Measurements from ENCODE around the gene SERTM1.

SERTM1 gene

GRCh38 chr13:36718686-36719085 lies 44.9 kb downstream of the SERTM1 start:
- H3F3A ChIP-seq (ENCODE audit: insufficient read depth, low read length) = no peaks in the 10 kb centered on the region
- no peak overlapping the region for H2AFZ ChIP-seq (ENCODE audit: low read length)
- H3K4me3 ChIP-seq (ENCODE audit: low read depth, low read length, poor library complexity, severe bottlenecking) = no peak overlapping the region
- no peaks in the 10 kb centered on the region for H3K9me2 ChIP-seq (ENCODE audit: low read depth, low read length)
- H3K27me3 ChIP-seq (ENCODE audit: insufficient read depth, low read length) = no peaks in the 10 kb centered on the region
- no peak overlapping the region for H3K9ac ChIP-seq (ENCODE audit: low read length)
- no peak overlapping the region for H3K27ac ChIP-seq (ENCODE audit: low read depth, low read length, poor library complexity, severe bottlenecking)
- no peaks in the 10 kb centered on the region for H3K79me2 ChIP-seq (ENCODE audit: insufficient read depth, low read length)
- no peaks in the 10 kb centered on the region for H3K9me3 ChIP-seq (ENCODE audit: low read length)
- H4K20me1 ChIP-seq (ENCODE audit: insufficient read depth, low read length) = no peaks in the 10 kb centered on the region
- no peaks in the 10 kb centered on the region for H3K36me3 ChIP-seq (ENCODE audit: insufficient read depth, low read length)
- H3K4me1 ChIP-seq (ENCODE audit: insufficient read depth, low read length, severe bottlenecking) = no peaks in the 10 kb centered on the region
- TF ChIP-seq EZH2 (IDR thresholded peaks at IDR 0.05; ENCODE audit: borderline replicate concordance, low read length) (no peak), CTCF (IDR thresholded peaks at IDR 0.05; ENCODE audit: low read length) (no peak)
- H3K4me2 ChIP-seq (ENCODE audit: low read length) = no peak overlapping the region

GRCh38 chr13:36724141-36724540 lies 50.3 kb downstream of the SERTM1 start:
- TF ChIP-seq CTCF (IDR thresholded peaks at IDR 0.05; ENCODE audit: low read length) (no peak), EZH2 (IDR thresholded peaks at IDR 0.05; ENCODE audit: borderline replicate concordance, low read length) (no peak)
- Histone ChIP-seq H4K20me1 (ENCODE audit: insufficient read depth, low read length) (no peaks in the 10 kb centered on the region), H3K9me2 (ENCODE audit: low read depth, low read length) (no peaks in the 10 kb centered on the region), H3K79me2 (ENCODE audit: insufficient read depth, low read length) (no peaks in the 10 kb centered on the region), H3K4me1 (ENCODE audit: insufficient read depth, low read length, severe bottlenecking) (no peaks in the 10 kb centered on the region), H3K9ac (ENCODE audit: low read length) (no peak overlapping the region), H3K4me3 (ENCODE audit: low read depth, low read length, poor library complexity, severe bottlenecking) (no peak overlapping the region), H2AFZ (ENCODE audit: low read length) (no peak overlapping the region), H3F3A (ENCODE audit: insufficient read depth, low read length) (no peaks in the 10 kb centered on the region), H3K27me3 (ENCODE audit: insufficient read depth, low read length) (no peaks in the 10 kb centered on the region), H3K27ac (ENCODE audit: low read depth, low read length, poor library complexity, severe bottlenecking) (no peak overlapping the region), H3K4me2 (ENCODE audit: low read length) (no peak overlapping the region), H3K9me3 (ENCODE audit: low read length) (no peaks in the 10 kb centered on the region), H3K36me3 (ENCODE audit: insufficient read depth, low read length) (no peaks in the 10 kb centered on the region)

GRCh38 chr13:36725936-36726335 lies 52.1 kb downstream of the SERTM1 start:
- no peak for TF ChIP-seq CTCF (IDR thresholded peaks at IDR 0.05; ENCODE audit: low read length)
- no peak for TF ChIP-seq EZH2 (IDR thresholded peaks at IDR 0.05; ENCODE audit: borderline replicate concordance, low read length)
- Histone ChIP-seq H3K36me3 (ENCODE audit: insufficient read depth, low read length) (no peaks in the 10 kb centered on the region), H3K9me2 (ENCODE audit: low read depth, low read length) (no peaks in the 10 kb centered on the region)

More at GRCh38 chr13:36725936-36726335, 52.1 kb downstream of the SERTM1 start:
- Histone ChIP-seq H4K20me1 (ENCODE audit: insufficient read depth, low read length) (no peaks in the 10 kb centered on the region), H3K27ac (ENCODE audit: low read depth, low read length, poor library complexity, severe bottlenecking) (no peak overlapping the region), H2AFZ (ENCODE audit: low read length) (no peak overlapping the region), H3F3A (ENCODE audit: insufficient read depth, low read length) (no peaks in the 10 kb centered on the region), H3K4me2 (ENCODE audit: low read length) (no peak overlapping the region), H3K4me3 (ENCODE audit: low read depth, low read length, poor library complexity, severe bottlenecking) (no peak overlapping the region), H3K9me3 (ENCODE audit: low read length) (no peaks in the 10 kb centered on the region), H3K79me2 (ENCODE audit: insufficient read depth, low read length) (no peaks in the 10 kb centered on the region), H3K4me1 (ENCODE audit: insufficient read depth, low read length, severe bottlenecking) (no peaks in the 10 kb centered on the region), H3K9ac (ENCODE audit: low read length) (no peak overlapping the region), H3K27me3 (ENCODE audit: insufficient read depth, low read length) (no peaks in the 10 kb centered on the region)

Measured in OCI-LY1 (cell line).